Hepatic stellate cell (primary cell): ENCODE results near the gene ATP5F1C.

Experiments used
- DNase-seq: peaks from one replicate; pipeline ENCODE4 v3.0.0; 2011; ENCODE audit warnings: low spot score

ATP5F1C gene

GRCh38 chr10:7853226-7853842 lies 65.4 kb downstream of the ATP5F1C start:
- no peak for DNase-seq

GRCh38 chr10:7853890-7854289 lies 65.9 kb downstream of the ATP5F1C start:
- no peak for DNase-seq

GRCh38 chr10:7855205-7855604 lies 67.2 kb downstream of the ATP5F1C start:
- DNase-seq: no peak

DNA sequence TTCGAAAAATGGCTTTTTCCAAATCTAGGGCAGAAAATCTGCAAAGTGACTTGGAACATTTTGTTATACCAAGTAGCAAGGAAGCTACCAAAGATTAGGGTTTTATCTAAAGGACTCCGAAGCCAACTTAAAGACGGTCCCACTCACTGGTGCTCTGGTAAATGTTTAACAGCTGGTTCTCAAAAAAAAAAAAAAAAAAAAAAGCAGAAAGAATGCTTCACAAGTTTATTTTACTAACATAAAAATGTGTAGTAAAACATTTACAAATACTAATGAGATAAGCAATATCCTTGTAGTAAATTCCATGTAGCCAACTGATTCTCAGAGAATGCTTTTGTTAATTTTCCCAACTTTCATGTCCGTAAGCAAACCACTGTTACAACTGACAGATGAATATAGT lies 68.7 kb downstream of the ATP5F1C start:
- DNase-seq: no peak

DNA sequence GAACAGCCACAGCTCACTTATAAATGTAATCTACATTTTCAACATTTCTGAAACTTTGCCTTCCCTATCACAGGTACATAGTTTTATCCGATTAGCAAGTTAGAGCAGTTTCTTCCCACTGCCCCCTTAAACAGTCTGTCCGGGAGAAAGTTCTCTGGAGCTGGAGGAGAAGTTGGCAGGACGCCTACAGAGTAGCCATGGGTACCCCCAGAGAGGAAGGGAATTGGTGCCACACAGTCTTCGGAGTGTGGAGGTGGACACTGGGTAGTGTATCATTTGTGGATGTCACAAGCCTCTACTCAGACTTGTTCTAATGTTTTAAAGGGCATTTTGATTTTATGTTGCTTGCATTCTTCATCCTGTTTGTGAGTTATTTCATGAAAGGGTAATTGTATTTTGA lies 69.3 kb downstream of the ATP5F1C start:
- DNase-seq: no peak
